Transverse colon (tissue), 4 donors: Measurements from ENCODE around the gene SLU7.

Experiments used
- EP300 ChIP-seq: sonication (generic); formaldehyde crosslinking; IDR thresholded peaks from one replicate; pipeline ENCODE4 v1.6.1; 2017; ENCODE audit warnings: antibody characterized with exemption, low read depth
- POLR2A ChIP-seq: fragments of 450-650 bp; IDR thresholded peaks from one replicate; pipeline ENCODE4 v1.6.1; 2016; ENCODE audit warnings: antibody characterized with exemption, mild to moderate bottlenecking, moderate library complexity
- POLR2AphosphoS5 ChIP-seq, 3 donors: sonication (generic); formaldehyde crosslinking; IDR thresholded peaks; one replicate each; pipeline ENCODE4 v1.6.1; 2016; ENCODE audit warnings: antibody characterized with exemption in 3 of 3
- TF ChIP-seq, protein P1 (sequence below), 5 experiments: fragments of 200-600 bp in 3 of 5; fragments of 450-650 bp in 2 of 5; sonication (generic) in 3 of 5; IDR thresholded peaks; 1 replicate in 2 of 5; 2 replicates in 3 of 5; pipeline ENCODE4 v1.5.1; 2016 to 2017; ENCODE audit warnings: antibody characterized with exemption in 5 of 5, inconsistent platforms in 3 of 5, mild to moderate bottlenecking in 2 of 5, moderate library complexity in 1 of 5

DNA sequence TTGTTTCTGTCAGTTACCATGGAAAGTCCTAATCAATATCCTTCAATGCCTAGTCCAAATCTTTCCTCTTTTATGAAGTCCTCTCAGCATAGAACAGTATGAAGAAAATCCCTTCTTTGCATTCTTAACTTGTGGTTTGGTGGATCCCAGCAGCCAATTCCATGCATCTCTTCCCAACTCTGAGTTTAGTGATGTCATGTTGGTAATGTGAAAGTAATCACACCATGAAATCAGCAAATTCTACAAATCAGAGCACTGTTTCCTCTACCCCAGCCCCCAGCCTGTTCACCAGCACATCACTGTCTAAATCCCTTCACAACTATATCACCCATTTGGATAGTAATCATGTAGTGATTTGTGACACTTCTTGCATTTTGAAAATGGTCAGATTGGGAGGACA lies 43.7 kb downstream of the SLU7 start:
- TF ChIP-seq, protein P1, sequence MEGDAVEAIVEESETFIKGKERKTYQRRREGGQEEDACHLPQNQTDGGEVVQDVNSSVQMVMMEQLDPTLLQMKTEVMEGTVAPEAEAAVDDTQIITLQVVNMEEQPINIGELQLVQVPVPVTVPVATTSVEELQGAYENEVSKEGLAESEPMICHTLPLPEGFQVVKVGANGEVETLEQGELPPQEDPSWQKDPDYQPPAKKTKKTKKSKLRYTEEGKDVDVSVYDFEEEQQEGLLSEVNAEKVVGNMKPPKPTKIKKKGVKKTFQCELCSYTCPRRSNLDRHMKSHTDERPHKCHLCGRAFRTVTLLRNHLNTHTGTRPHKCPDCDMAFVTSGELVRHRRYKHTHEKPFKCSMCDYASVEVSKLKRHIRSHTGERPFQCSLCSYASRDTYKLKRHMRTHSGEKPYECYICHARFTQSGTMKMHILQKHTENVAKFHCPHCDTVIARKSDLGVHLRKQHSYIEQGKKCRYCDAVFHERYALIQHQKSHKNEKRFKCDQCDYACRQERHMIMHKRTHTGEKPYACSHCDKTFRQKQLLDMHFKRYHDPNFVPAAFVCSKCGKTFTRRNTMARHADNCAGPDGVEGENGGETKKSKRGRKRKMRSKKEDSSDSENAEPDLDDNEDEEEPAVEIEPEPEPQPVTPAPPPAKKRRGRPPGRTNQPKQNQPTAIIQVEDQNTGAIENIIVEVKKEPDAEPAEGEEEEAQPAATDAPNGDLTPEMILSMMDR (IDR thresholded peaks at IDR 0.05): no peak
- no peak for TF ChIP-seq POLR2A
- no peak for TF ChIP-seq POLR2AphosphoS5 (IDR thresholded peaks at IDR 0.05)
- no peak for TF ChIP-seq EP300
